Measurements from ENCODE around the gene BORCS6. TPM values are rescaled to one million over a fixed set of nuclear protein-coding genes. Genes with fewer than 3 reads are reported as not detected.

BORCS6 gene
- total RNA-seq, 6 experiments from 2014 or later: 4.4 to 6.0 (median 4.6) TPM

DNA sequence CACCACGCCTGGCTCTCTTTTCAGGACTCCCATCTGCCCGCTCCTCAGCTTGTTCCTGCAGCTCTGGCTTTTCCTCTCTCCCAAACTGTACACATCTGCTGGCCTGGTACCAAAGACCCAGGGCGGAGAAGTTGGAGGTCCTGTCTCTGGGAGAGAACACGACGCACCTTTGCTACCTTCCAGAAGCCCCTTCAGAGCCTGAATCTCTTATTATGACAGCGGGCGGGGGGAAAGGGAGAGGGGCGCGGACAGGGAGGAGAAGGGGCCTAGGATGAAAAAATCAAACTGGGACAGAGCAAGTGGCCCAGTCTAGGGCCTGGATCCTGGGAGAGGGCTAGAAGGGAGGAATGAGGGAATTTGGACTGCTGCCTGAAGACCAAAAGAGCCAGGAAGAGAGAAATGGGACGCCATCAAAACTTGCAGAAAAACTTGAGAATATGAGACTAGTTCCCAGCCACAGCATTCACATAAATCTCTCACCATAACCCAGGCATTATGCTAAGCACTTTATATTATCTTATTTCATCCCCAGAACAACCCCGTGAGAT lies 35.3 kb downstream of the BORCS6 start:
- Mint-ChIP-seq H3K36me3 (ENCODE audit: low read depth) (no peaks in the 10 kb centered on the region; the same call in 1 of the 2 replicates), H3K4me3 (no peak overlapping the region), H3K27ac (no peak overlapping the region), H3K4me1 (ENCODE audit: low read depth) (peaks cover 15% of the 10 kb centered on the region), H3K9me3 (no peaks in the 10 kb centered on the region), H3K27me3 (ENCODE audit: insufficient read depth) (peaks cover 16% of the 10 kb centered on the region)
- TF ChIP-seq, protein P1, sequence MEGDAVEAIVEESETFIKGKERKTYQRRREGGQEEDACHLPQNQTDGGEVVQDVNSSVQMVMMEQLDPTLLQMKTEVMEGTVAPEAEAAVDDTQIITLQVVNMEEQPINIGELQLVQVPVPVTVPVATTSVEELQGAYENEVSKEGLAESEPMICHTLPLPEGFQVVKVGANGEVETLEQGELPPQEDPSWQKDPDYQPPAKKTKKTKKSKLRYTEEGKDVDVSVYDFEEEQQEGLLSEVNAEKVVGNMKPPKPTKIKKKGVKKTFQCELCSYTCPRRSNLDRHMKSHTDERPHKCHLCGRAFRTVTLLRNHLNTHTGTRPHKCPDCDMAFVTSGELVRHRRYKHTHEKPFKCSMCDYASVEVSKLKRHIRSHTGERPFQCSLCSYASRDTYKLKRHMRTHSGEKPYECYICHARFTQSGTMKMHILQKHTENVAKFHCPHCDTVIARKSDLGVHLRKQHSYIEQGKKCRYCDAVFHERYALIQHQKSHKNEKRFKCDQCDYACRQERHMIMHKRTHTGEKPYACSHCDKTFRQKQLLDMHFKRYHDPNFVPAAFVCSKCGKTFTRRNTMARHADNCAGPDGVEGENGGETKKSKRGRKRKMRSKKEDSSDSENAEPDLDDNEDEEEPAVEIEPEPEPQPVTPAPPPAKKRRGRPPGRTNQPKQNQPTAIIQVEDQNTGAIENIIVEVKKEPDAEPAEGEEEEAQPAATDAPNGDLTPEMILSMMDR (IDR thresholded peaks at IDR 0.05): no peak
- DNase-seq: no peak

DNA sequence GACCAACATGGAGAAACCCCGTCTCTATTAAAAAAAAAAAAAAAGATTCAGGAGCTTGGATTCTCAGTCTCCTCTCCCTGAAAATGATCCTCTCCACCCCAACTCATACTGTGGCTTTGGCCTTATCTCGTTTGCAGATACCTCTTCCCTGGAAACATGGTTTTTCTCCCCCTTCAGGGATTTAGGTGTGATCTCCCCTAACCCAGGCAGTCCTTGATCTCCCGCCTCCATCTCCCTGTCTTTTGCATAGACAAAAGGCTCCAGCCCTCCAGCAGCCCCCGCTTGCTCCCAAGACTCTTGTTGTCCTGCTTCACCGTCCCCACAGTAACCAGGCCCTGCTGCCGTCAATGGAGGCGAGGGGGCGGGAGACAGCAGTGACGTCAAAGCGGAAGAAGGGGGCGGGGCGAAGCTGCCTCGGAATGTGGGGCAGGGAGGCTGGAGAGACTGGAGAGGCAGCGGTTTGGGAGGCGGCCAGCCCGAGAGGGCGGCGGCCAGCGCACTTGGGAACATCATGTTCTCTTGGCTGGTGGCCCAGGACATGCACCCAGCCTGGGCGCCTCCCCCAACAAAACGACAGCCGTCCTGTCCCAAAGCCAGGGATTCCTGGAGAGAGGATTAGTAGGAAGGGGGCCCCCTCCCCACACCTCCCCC lies 35.9 kb downstream of the BORCS6 start:
- Mint-ChIP-seq H3K36me3 (ENCODE audit: low read depth) (no peaks in the 10 kb centered on the region; the same call in 1 of the 2 replicates), H3K27me3 (ENCODE audit: insufficient read depth) (peaks cover 19% of the 10 kb centered on the region), H3K27ac (no peak overlapping the region), H3K4me1 (ENCODE audit: low read depth) (peaks cover 14% of the 10 kb centered on the region), H3K9me3 (no peaks in the 10 kb centered on the region), H3K4me3 (no peak overlapping the region; the same call in 1 of the 2 replicates)
- DNase-seq: peak; percentile 99
- TF ChIP-seq, protein P1 (IDR thresholded peaks at IDR 0.05): no peak

DNA sequence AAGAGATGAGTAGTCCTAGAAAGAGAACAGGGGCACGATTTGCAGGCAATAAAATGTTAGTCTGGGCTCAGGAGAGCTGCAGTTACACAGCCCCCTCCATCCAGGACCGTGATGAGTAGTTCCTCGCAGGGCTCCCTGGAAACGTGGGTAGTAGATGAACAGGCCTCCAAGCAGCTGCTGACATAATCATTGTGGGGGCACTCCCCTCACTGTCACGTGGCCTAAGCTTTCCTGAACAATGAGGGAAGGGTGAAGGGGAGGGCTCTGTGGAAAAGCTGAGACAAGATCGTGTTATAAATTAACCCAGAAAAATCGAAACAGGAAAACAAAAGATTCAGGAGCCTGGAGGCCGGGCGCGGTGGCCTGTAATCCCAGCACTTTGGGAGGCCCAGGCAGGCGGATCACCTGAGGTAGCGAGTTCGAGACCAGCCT lies 36.4 kb downstream of the BORCS6 start:
- Mint-ChIP-seq H3K9me3 (no peaks in the 10 kb centered on the region), H3K27me3 (ENCODE audit: insufficient read depth) (peaks cover 19% of the 10 kb centered on the region), H3K4me1 (ENCODE audit: low read depth) (peaks cover 10% of the 10 kb centered on the region), H3K4me3 (no peak overlapping the region; the same call in 1 of the 2 replicates), H3K36me3 (ENCODE audit: low read depth) (no peaks in the 10 kb centered on the region; the same call in 1 of the 2 replicates), H3K27ac (no peak overlapping the region)
- DNase-seq: peak; percentile 96
- TF ChIP-seq, protein P1 (IDR thresholded peaks at IDR 0.05): no peak

DNA sequence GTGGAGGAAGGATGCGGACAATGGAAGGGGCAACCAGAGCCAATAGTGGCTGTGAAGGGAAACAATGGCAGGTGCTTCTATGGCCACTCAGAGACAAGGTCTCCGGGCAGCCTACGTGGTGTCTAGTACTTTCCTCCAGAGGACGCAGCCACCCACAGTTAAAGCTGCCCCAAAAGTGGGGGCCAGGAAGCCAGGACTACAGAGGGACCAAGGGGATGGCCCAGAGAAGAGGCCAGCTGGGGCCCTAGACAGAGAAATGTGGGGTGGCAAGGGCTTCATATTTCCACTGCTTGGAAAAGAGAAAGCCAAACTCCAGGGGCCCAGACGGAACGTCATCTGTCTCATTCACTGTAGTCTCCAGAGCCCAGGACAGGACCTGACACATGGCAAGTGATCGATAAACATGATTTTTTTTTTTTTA lies 36.9 kb downstream of the BORCS6 start:
- Mint-ChIP-seq H3K4me1 (ENCODE audit: low read depth) (peaks cover 7% of the 10 kb centered on the region), H3K4me3 (no peak overlapping the region; the same call in 1 of the 2 replicates), H3K27ac (no peak overlapping the region), H3K36me3 (ENCODE audit: low read depth) (no peaks in the 10 kb centered on the region; the same call in 1 of the 2 replicates), H3K9me3 (no peaks in the 10 kb centered on the region), H3K27me3 (ENCODE audit: insufficient read depth) (peaks cover 23% of the 10 kb centered on the region)
- no peak for DNase-seq
- TF ChIP-seq, protein P1 (IDR thresholded peaks at IDR 0.05): no peak

DNA sequence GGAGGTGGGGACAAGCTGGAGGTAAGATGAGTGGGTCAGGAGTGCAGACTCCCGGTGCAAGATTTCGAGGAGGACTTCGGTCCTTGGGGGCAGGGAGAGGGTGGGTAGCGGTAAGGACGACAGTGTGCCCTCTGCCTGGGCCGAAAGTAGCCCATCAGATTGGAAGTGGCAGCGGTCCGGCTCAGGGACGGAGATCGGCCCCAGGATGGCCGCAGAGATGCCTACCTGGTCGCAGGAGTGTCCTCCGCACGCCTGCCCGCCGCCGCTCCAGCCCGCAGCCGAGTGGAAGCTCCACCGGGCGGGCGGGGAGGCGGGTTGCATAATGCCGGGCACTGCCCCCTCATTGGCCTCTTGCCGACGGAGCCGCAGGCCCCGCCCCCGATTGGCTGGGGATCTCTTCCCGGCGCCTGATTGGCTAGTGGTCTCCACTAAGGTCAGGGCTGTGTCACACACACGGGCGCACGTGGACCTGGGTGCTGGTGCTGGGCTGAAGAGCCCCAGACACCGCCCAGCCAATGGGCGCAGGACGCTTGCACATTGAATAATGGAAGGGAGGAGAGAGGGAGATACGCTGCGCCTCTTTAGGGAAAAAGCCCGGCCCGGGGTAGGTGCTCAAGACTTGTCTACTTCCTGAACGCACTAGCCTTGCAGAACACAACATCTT lies 37.7 kb downstream of the BORCS6 start, which contains the start of gene PER1:
TSS of gene PER1 (minus strand) at position 293 of the 664 bp plus-strand sequence. CDS start 1,698 bp downstream, outside the sequence.
- peaks cover 28% of the 10 kb centered on the region for H3K27me3 Mint-ChIP-seq (ENCODE audit: insufficient read depth)
- DNase-seq: peak; percentile 95
- H3K9me3 Mint-ChIP-seq: no peaks in the 10 kb centered on the region
- H3K4me3 Mint-ChIP-seq: no peak within 1 kb of the TSS; the same call in 1 of the 2 replicates
- peaks cover 4% of the 10 kb centered on the region; the same call in 1 of the 2 replicates for H3K36me3 Mint-ChIP-seq (ENCODE audit: low read depth)
- H3K4me1 Mint-ChIP-seq (ENCODE audit: low read depth): peaks cover 7% of the 10 kb centered on the region
- H3K27ac Mint-ChIP-seq: no peak within 1 kb of the TSS
- TF ChIP-seq, protein P1 (IDR thresholded peaks at IDR 0.05): no peak
